ENCODE measurements around the gene SRD5A1.

The SRD5A1 gene

GRCh38 chr5:6596388-6596787 lies 36.9 kb upstream of the SRD5A1 start:
- no peak for ATAC-seq
- TF ChIP-seq PPARA (CRISPR knock-in tag; IDR thresholded peaks at IDR 0.05; ENCODE audit: borderline replicate concordance), result no peak
- TF ChIP-seq TOX (CRISPR knock-in tag; IDR thresholded peaks at IDR 0.05; ENCODE audit: borderline replicate concordance), result no peak
- no peak for TF ChIP-seq ISL1 (CRISPR knock-in tag; IDR thresholded peaks at IDR 0.05)
- TF ChIP-seq ZC3H10 (CRISPR knock-in tag; IDR thresholded peaks at IDR 0.05), result no peak
- TF ChIP-seq SNAI2 (CRISPR knock-in tag; IDR thresholded peaks at IDR 0.05), result no peak

GRCh38 chr5:6597557-6597956 lies 35.7 kb upstream of the SRD5A1 start:
- TF ChIP-seq BACH2 (CRISPR knock-in tag; IDR thresholded peaks at IDR 0.05; ENCODE audit: borderline replicate concordance) (no peak), PPARA (CRISPR knock-in tag; IDR thresholded peaks at IDR 0.05; ENCODE audit: borderline replicate concordance) (no peak), ESRRG (CRISPR knock-in tag; IDR thresholded peaks at IDR 0.05) (no peak), ZC3H10 (CRISPR knock-in tag; IDR thresholded peaks at IDR 0.05) (no peak), TOX (CRISPR knock-in tag; IDR thresholded peaks at IDR 0.05; ENCODE audit: borderline replicate concordance) (no peak), CSRNP3 (CRISPR knock-in tag; IDR thresholded peaks at IDR 0.05) (no peak), SNAI2 (CRISPR knock-in tag; IDR thresholded peaks at IDR 0.05) (no peak), ZNF8 (CRISPR knock-in tag; IDR thresholded peaks at IDR 0.05) (no peak), CSDC2 (CRISPR knock-in tag; IDR thresholded peaks at IDR 0.05) (no peak), PATZ1 (CRISPR knock-in tag; IDR thresholded peaks at IDR 0.05; ENCODE audit: borderline replicate concordance) (no peak), POU6F1 (CRISPR knock-in tag; IDR thresholded peaks at IDR 0.05; ENCODE audit: borderline replicate concordance, low read depth) (no peak), ZFP3 (CRISPR knock-in tag; IDR thresholded peaks at IDR 0.05) (no peak), TSHZ2 (CRISPR knock-in tag; IDR thresholded peaks at IDR 0.05) (no peak), TCF4 (CRISPR knock-in tag; IDR thresholded peaks at IDR 0.05; ENCODE audit: borderline replicate concordance) (no peak), ARNTL (CRISPR knock-in tag; IDR thresholded peaks at IDR 0.05; ENCODE audit: borderline replicate concordance, low read depth) (no peak), ZNF70 (CRISPR knock-in tag; IDR thresholded peaks at IDR 0.05) (no peak), CREB5 (CRISPR knock-in tag; IDR thresholded peaks at IDR 0.05; ENCODE audit: low read depth) (no peak)
- ATAC-seq, result no peak

GRCh38 chr5:6598351-6598900 lies 34.8 kb upstream of the SRD5A1 start:
- ATAC-seq, result no peak
- no peak for TF ChIP-seq ZFP3 (CRISPR knock-in tag; IDR thresholded peaks at IDR 0.05)
- TF ChIP-seq SNAI2 (CRISPR knock-in tag; IDR thresholded peaks at IDR 0.05), result no peak
- no peak for TF ChIP-seq CSRNP3 (CRISPR knock-in tag; IDR thresholded peaks at IDR 0.05)
- no peak for TF ChIP-seq CREB5 (CRISPR knock-in tag; IDR thresholded peaks at IDR 0.05; ENCODE audit: low read depth)
- TF ChIP-seq ESRRG (CRISPR knock-in tag; IDR thresholded peaks at IDR 0.05), result no peak
- TF ChIP-seq ZNF70 (CRISPR knock-in tag; IDR thresholded peaks at IDR 0.05), result no peak
- TF ChIP-seq TSHZ2 (CRISPR knock-in tag; IDR thresholded peaks at IDR 0.05), result no peak
- TF ChIP-seq ZC3H10 (CRISPR knock-in tag; IDR thresholded peaks at IDR 0.05), result no peak
- TF ChIP-seq TOX (CRISPR knock-in tag; IDR thresholded peaks at IDR 0.05; ENCODE audit: borderline replicate concordance), result no peak
- TF ChIP-seq BACH2 (CRISPR knock-in tag; IDR thresholded peaks at IDR 0.05; ENCODE audit: borderline replicate concordance), result no peak

Data from SK-N-SH treated with all-trans-retinoic acid at 6 μM for 48 hours (cell line).